GM23248 (cell line): ENCODE measurements around the gene TMEM131. TPM values are rescaled to one million over a fixed set of nuclear protein-coding genes. Genes with fewer than 3 reads are reported as not detected.
A peak's percentile ranks its signal among the peaks of the same experiment; 100 is the strongest.
"Not testable (repeated sequence)": the region's sequence is repeated elsewhere in the genome, so short reads cannot be mapped to it uniquely, and the experiment has no call there.

Experiments
- DNase-seq: peaks from one replicate; pipeline ENCODE4 v3.0.0-alpha.2; 2015
- H2AFZ ChIP-seq: fragments of 200-600 bp; sonication (generic); 2 replicates; pipeline ENCODE4 v1.6.1; 2016; ENCODE audit warnings: antibody characterized with exemption
- H3F3A ChIP-seq: fragments of 200-600 bp; sonication (generic); 2 replicates; pipeline ENCODE4 v1.6.1; 2016; ENCODE audit warnings: mild to moderate bottlenecking, antibody characterized with exemption, mixed run types; ENCODE audit not compliant: insufficient read depth
- H3K27ac ChIP-seq: fragments of 200-600 bp; sonication (generic); 2 replicates; pipeline ENCODE4 v1.5.1; 2016; ENCODE audit warnings: mild to moderate bottlenecking
- H3K27me3 ChIP-seq: fragments of 200-600 bp; sonication (generic); replicated peaks from 2 replicates; pipeline ENCODE4 v1.6.1; 2016; ENCODE audit warnings: mild to moderate bottlenecking; ENCODE audit not compliant: insufficient read depth
- H3K36me3 ChIP-seq: fragments of 200-600 bp; sonication (generic); 2 replicates; pipeline ENCODE4 v1.6.1; 2016; ENCODE audit warnings: low read depth, mild to moderate bottlenecking
- H3K4me1 ChIP-seq: fragments of 200-600 bp; sonication (generic); 2 replicates; pipeline ENCODE4 v1.6.1; 2016; ENCODE audit warnings: mild to moderate bottlenecking; ENCODE audit not compliant: insufficient read depth
- H3K4me2 ChIP-seq: fragments of 200-600 bp; sonication (generic); one replicate; pipeline ENCODE4 v1.6.1; 2016; ENCODE audit warnings: mild to moderate bottlenecking; ENCODE audit not compliant: unreplicated experiment
- H3K4me3 ChIP-seq: fragments of 200-600 bp; sonication (generic); 2 replicates; pipeline ENCODE4 v1.5.1; 2016; ENCODE audit warnings: mild to moderate bottlenecking
- H3K79me2 ChIP-seq: fragments of 200-600 bp; sonication (generic); 2 replicates; pipeline ENCODE4 v1.6.1; 2016; ENCODE audit warnings: mild to moderate bottlenecking; ENCODE audit not compliant: insufficient read depth
- H3K9ac ChIP-seq: fragments of 200-600 bp; sonication (generic); 2 replicates; pipeline ENCODE4 v1.6.1; 2016; ENCODE audit warnings: mild to moderate bottlenecking
- H3K9me2 ChIP-seq: fragments of 200-600 bp; sonication (generic); 2 replicates; pipeline ENCODE4 v1.6.1; 2016; ENCODE audit warnings: mixed run types, mild to moderate bottlenecking, moderate library complexity; ENCODE audit not compliant: insufficient read depth
- H3K9me3 ChIP-seq: fragments of 200-600 bp; sonication (generic); one replicate; pipeline ENCODE4 v1.6.1; 2017; ENCODE audit warnings: low read depth
- H4K20me1 ChIP-seq: fragments of 200-600 bp; sonication (generic); 2 replicates; pipeline ENCODE4 v1.6.0; 2016; ENCODE audit not compliant: insufficient read depth
- EZH2 ChIP-seq: fragments of 200-600 bp; sonication (generic); IDR thresholded peaks from 2 replicates; pipeline ENCODE4 v1.6.1; 2018; ENCODE audit warnings: antibody characterized with exemption, mild to moderate bottlenecking; ENCODE audit not compliant: insufficient read depth, poor library complexity, severe bottlenecking
- EZH2phosphoT487 ChIP-seq: fragments of 200-600 bp; sonication (generic); IDR thresholded peaks from 2 replicates; pipeline ENCODE4 v1.6.1; 2018; ENCODE audit warnings: antibody characterized with exemption, moderate library complexity, mild to moderate bottlenecking, low read depth; ENCODE audit not compliant: insufficient read depth
- WGBS, 2 experiments: methylation state at CpG; one replicate each; pipeline ENCODE4 v1.1.6; 2015 to 2017; ENCODE audit warnings: low lambda C conversion rate in 2 of 2, low coverage in 1 of 2; ENCODE audit errors: missing lambda C conversion rate in 2 of 2; 5-methylcytosine and 5-hydroxymethylcytosine counted together
- in situ Hi-C: fragments of 300-500 bp; cut with MboI; formaldehyde crosslinking; loops from 2 replicates; pipeline ENCODE4 v1.15.0; 2020
- polyA plus RNA-seq: library from polyadenylated mRNA; unstranded; fragments of >200 nt; fragmentation: Nextera tagmentation; extraction: Ambion mirVana; gene quantifications from 2 replicates; pipeline ENCODE4 v1.2.1, GENCODE V29; 2016
- total RNA-seq: library from RNA; depleted of rRNA; stranded (reverse); fragments of >200 nt; shearing (Covaris generic); gene quantifications from 2 replicates; pipeline ENCODE4 v1.2.3, GENCODE V29; 2014

The TMEM131 gene
- total and polyA plus RNA-seq, 2 experiments from 2014 or later, result 15.7 to 16.4 TPM

- Histone ChIP-seq H3K4me2 (peak overlapping the region; percentile 11), H3K4me3 (peak overlapping the region; percentile 33; the same call in 1 of the 2 replicates), H3K9ac (no peak overlapping the region), H3K79me2 (no peaks in the 10 kb centered on the region), H2AFZ (peak overlapping the region; percentile 7; the same call in 1 of the 2 replicates), H3K4me1 (no peaks in the 10 kb centered on the region), H3F3A (no peaks in the 10 kb centered on the region), H3K27me3 (peaks cover 13% of the 10 kb centered on the region; the same call in 1 of the 2 replicates), H4K20me1 (no peaks in the 10 kb centered on the region), H3K36me3 (no peaks in the 10 kb centered on the region), H3K9me3 (no peaks in the 10 kb centered on the region), H3K9me2 (no peaks in the 10 kb centered on the region), H3K27ac (no peak overlapping the region)
- in situ Hi-C loops, result no loop called here
- 36 to 45% methylated on average over 5 of the region's 5 CpGs for WGBS, 2 experiments
- DNase-seq, result no peak
- TF ChIP-seq EZH2phosphoT487 (no peak), EZH2 (no peak)
These were observed 30.5 kb upstream of the TMEM131 start for GRCh38 chr2:98026292-98026691.

GRCh38 chr2:98025481-98026037 is 29.8 kb upstream of the TMEM131 start:
- Histone ChIP-seq H4K20me1 (no peaks in the 10 kb centered on the region), H3K4me1 (no peaks in the 10 kb centered on the region), H3K79me2 (no peaks in the 10 kb centered on the region), H3K9me2 (no peaks in the 10 kb centered on the region), H3F3A (no peaks in the 10 kb centered on the region), H3K36me3 (no peaks in the 10 kb centered on the region), H2AFZ (no peak overlapping the region; the same call in 1 of the 2 replicates), H3K27ac (no peak overlapping the region), H3K4me3 (no peak overlapping the region), H3K9ac (no peak overlapping the region), H3K4me2 (no peak overlapping the region), H3K9me3 (no peaks in the 10 kb centered on the region), H3K27me3 (peaks cover 13% of the 10 kb centered on the region; the same call in 1 of the 2 replicates)
- no peak for TF ChIP-seq EZH2phosphoT487
- TF ChIP-seq EZH2, result no peak
- in situ Hi-C loops, result no loop called here
- no peak for DNase-seq

- H3K79me2 ChIP-seq, H3K36me3 ChIP-seq, H4K20me1 ChIP-seq, in situ Hi-C loops, H2AFZ ChIP-seq, H3K4me2 ChIP-seq, H3K9me3 ChIP-seq, H3K27ac ChIP-seq, H3F3A ChIP-seq, H3K4me1 ChIP-seq, H3K9ac ChIP-seq, H3K4me3 ChIP-seq, DNase-seq, H3K9me2 ChIP-seq: not testable (repeated sequence)
- 0 out of 2 replicates have a peak, but pooled peaks cover 13% of the 10 kb centered on the region for H3K27me3 ChIP-seq
- WGBS, 2 experiments, result 74 to 83% methylated on average over 3 of the region's 3 CpGs
These were observed 26.3 kb upstream of the TMEM131 start for GRCh38 chr2:98022067-98022466.

- no peaks in the 10 kb centered on the region for H3K79me2 ChIP-seq
- H3K9me3 ChIP-seq, result no peaks in the 10 kb centered on the region
- 61 to 66% methylated on average over 11 of the region's 11 CpGs for WGBS, 2 experiments
- no peak for TF ChIP-seq EZH2phosphoT487
- TF ChIP-seq EZH2, result no peak
- H3K36me3 ChIP-seq, result no peaks in the 10 kb centered on the region
- in situ Hi-C loops, result no loop called here
- H3K4me3 ChIP-seq, result no peak overlapping the region
- 0 out of 2 replicates have a peak, but pooled peaks cover 5% of the 10 kb centered on the region for H3K27me3 ChIP-seq
- no peak overlapping the region for H3K9ac ChIP-seq
- H3K27ac ChIP-seq, result no peak overlapping the region
- no peak for DNase-seq
- H3K9me2 ChIP-seq, result no peaks in the 10 kb centered on the region
- no peaks in the 10 kb centered on the region for H4K20me1 ChIP-seq
- no peak overlapping the region for H3K4me2 ChIP-seq
- H3F3A ChIP-seq, result no peaks in the 10 kb centered on the region
- no peak overlapping the region for H2AFZ ChIP-seq
- no peaks in the 10 kb centered on the region for H3K4me1 ChIP-seq
These were observed 25.4 kb upstream of the TMEM131 start for GRCh38 chr2:98020992-98021713.
